SH-SY5Y (cell line): ENCODE measurements around the gene CD82.

ENCODE experiments used
- GATA2 ChIP-seq: IDR thresholded peaks from 2 replicates; pipeline ENCODE4 v1.6.1; 2011; ENCODE audit warnings: mild to moderate bottlenecking, low read depth, low read length
- GATA3 ChIP-seq: IDR thresholded peaks from 2 replicates; pipeline ENCODE4 v1.6.1; 2011; ENCODE audit warnings: low read depth, mild to moderate bottlenecking, low read length, moderate library complexity

GRCh38 chr11:44527476-44527875 is 38.0 kb upstream of the CD82 start:
- TF ChIP-seq GATA2 (no peak), GATA3 (no peak)
